Pancreas (tissue), 10 donors: ENCODE results near the gene PTPRM. TPM values are rescaled to one million over a fixed set of nuclear protein-coding genes. Genes with fewer than 3 reads are reported as not detected.

ENCODE experiments used
- ATAC-seq, 4 donors: fragments of 200-7000 bp; cut with Tn5 transposase; one replicate each; pipeline versions ENCODE4 v1.8.0 to v1.9.1; 2020; ENCODE audit warnings: mild to moderate bottlenecking in 4 of 4, moderate library complexity in 4 of 4
- DNase-seq, 6 donors: peaks; one replicate each; pipeline ENCODE4 v3.0.0-alpha.2; 2020
- FAIRE-seq: peaks from 2 replicates; lab custom pipeline; 2012; peaks lifted over from hg19 to GRCh38; lab: Jason Lieb, UNC
- H3K27ac ChIP-seq, 4 donors: fragments of 200-600 bp; sonication (generic); 1 replicate in 3 of 4; 2 replicates in 1 of 4; pipeline versions ENCODE4 v1.5.0 to v1.8.0; 2020
- H3K27me3 ChIP-seq, 4 donors: fragments of 200-600 bp; one replicate each; pipeline ENCODE4 v1.8.0; 2021
- H3K36me3 ChIP-seq, 3 donors: fragments of 200-600 bp; sonication (generic) in 1 of 3; one replicate each; pipeline versions ENCODE4 v1.5.0 to v1.8.0; 2020 to 2021
- H3K4me1 ChIP-seq, 3 donors: fragments of 200-600 bp; one replicate each; pipeline ENCODE4 v1.8.0; 2021
- H3K4me3 ChIP-seq, 4 donors: fragments of 200-600 bp; sonication (generic) in 2 of 4; one replicate each; pipeline versions ENCODE4 v1.5.0 to v1.8.0; 2020 to 2021
- H3K9me3 ChIP-seq, 4 donors: fragments of 200-600 bp; one replicate each; pipeline ENCODE4 v1.8.0; 2021
- CTCF ChIP-seq, 4 donors: fragments of 200-600 bp; sonication (generic) in 3 of 4; IDR thresholded peaks; one replicate each; pipeline versions ENCODE4 v1.5.0 to v1.8.0; 2021; ENCODE audit warnings: antibody characterized with exemption in 4 of 4
- WGBS, 2 donors: extraction: QIAGEN DNeasy Blood & Tissue Kit; methylation state at CpG; one replicate each; pipeline ENCODE4 v1.1.7; 2013; 5-methylcytosine and 5-hydroxymethylcytosine counted together
- intact Hi-C, 3 donors: fragments of 100-400 bp; cut with DNase I; formaldehyde crosslinking; loops; one replicate each; pipeline versions ENCODE4 v1.11.1 to v1.14.2; 2022
- polyA plus RNA-seq, 2 donors: library from polyadenylated mRNA; stranded (reverse); fragments of 200-250 nt; gene quantifications; one replicate each; pipeline ENCODE4 v1.2.3, GENCODE V29; 2013
- total RNA-seq, 6 donors: library from RNA; stranded (reverse); fragmentation: NEBNext Ultra II Directional in 4 of 6; extraction: Animal tissue kit (Norgen Biotek cat#: 25700) in 4 of 6; gene quantifications; one replicate each; pipeline versions ENCODE4 v1.2.1 to v1.2.4, GENCODE V29; 2021 to 2023
- donor health status: healthy with polysubstance abuse.
- donor health status: DM: no; HTN: no; CAD: no; lungs with moderate emphysema.
- donor health status: DM: no; HTN: no; CAD: no.
- donor health status: control.
- donor health status: control.
- donor health status: Bipolar disorder and iron deficiency.
- donor health status: DM: yes; HTN: yes; CAD: no.
- donor health status: DM: no; HTN: no; CAD: no.
- donor health status: DM: no; HTN: no; CAD: no.
- donor health status: DM: yes; HTN: yes; CAD: no.

Gene PTPRM
- total and polyA plus RNA-seq, 8 donors = 14.5 to 50.7 (median 19.7) TPM

GRCh38 chr18:8081267-8081666 lies 514.2 kb downstream of the PTPRM start:
- 35 to 45% methylated on average over 1 of the region's 1 CpG for WGBS, 2 donors

GRCh38 chr18:8081872-8082553 lies 514.9 kb downstream of the PTPRM start:
- H3K4me3 ChIP-seq = no peak overlapping the region
- H3K9me3 ChIP-seq = no peaks in the 10 kb centered on the region
- FAIRE-seq (no peak), DNase-seq (no peak), ATAC-seq (no peak)
- intact Hi-C loops = loop anchor here in 1 of 3 donors (10.0 kb wide), 1 partner anchor 303 kb away; no protein-coding TSS in a partner anchor
- 73% methylated on average over 3 of the region's 3 CpGs for WGBS, 2 donors
- H3K27me3 ChIP-seq = no peaks in the 10 kb centered on the region
- no peak overlapping the region for H3K27ac ChIP-seq
- no peaks in the 10 kb centered on the region for H3K36me3 ChIP-seq
- no peak for TF ChIP-seq CTCF (IDR thresholded peaks at IDR 0.05)
- no peaks in the 10 kb centered on the region for H3K4me1 ChIP-seq

More at GRCh38 chr18:8081267-8081666, 514.2 kb downstream of the PTPRM start:
- no peaks in the 10 kb centered on the region for H3K9me3 ChIP-seq
- no peaks in the 10 kb centered on the region for H3K36me3 ChIP-seq
- DNase-seq (no peak), ATAC-seq (no peak), FAIRE-seq (no peak)
- H3K4me3 ChIP-seq = no peak overlapping the region
- TF ChIP-seq CTCF (IDR thresholded peaks at IDR 0.05) = no peak
- intact Hi-C loops = loop anchor here in 1 of 3 donors (10.0 kb wide), 1 partner anchor 304 kb away; no protein-coding TSS in a partner anchor
- no peak overlapping the region for H3K27ac ChIP-seq
- no peaks in the 10 kb centered on the region for H3K4me1 ChIP-seq
- no peaks in the 10 kb centered on the region for H3K27me3 ChIP-seq

GRCh38 chr18:8084160-8084559 lies 517.0 kb downstream of the PTPRM start:
- no peak overlapping the region for H3K4me3 ChIP-seq
- 56 to 61% methylated on average over 7 of the region's 7 CpGs for WGBS, 2 donors
- TF ChIP-seq CTCF (IDR thresholded peaks at IDR 0.05) = peak in 2 of 4 donors; percentile 19 to 25
- H3K27me3 ChIP-seq = no peaks in the 10 kb centered on the region
- FAIRE-seq = no peak
- peak; percentile 55 to 88 (median 76) for ATAC-seq
- no peaks in the 10 kb centered on the region for H3K36me3 ChIP-seq
- peak in 2 of 6 donors; percentile 22 to 46 for DNase-seq
- H3K4me1 ChIP-seq = no peaks in the 10 kb centered on the region
- no peaks in the 10 kb centered on the region for H3K9me3 ChIP-seq
- intact Hi-C loops = loop anchor here in 1 of 3 donors (10.0 kb wide), 1 partner anchor 301 kb away; no protein-coding TSS in a partner anchor
- H3K27ac ChIP-seq = no peak overlapping the region

- intact Hi-C loops = loop anchor here in 1 of 3 donors (10.0 kb wide), 1 partner anchor 296 kb away; no protein-coding TSS in a partner anchor
- Histone ChIP-seq H3K4me3 (no peak overlapping the region), H3K4me1 (no peaks in the 10 kb centered on the region), H3K36me3 (no peaks in the 10 kb centered on the region), H3K9me3 (no peaks in the 10 kb centered on the region), H3K27me3 (no peaks in the 10 kb centered on the region), H3K27ac (no peak overlapping the region)
- ATAC-seq (no peak), DNase-seq (no peak), FAIRE-seq (no peak)
- 83 to 89% methylated on average over 3 of the region's 3 CpGs for WGBS, 2 donors
- no peak for TF ChIP-seq CTCF (IDR thresholded peaks at IDR 0.05)
Observed at GRCh38 chr18:8088626-8089025, 521.5 kb downstream of the PTPRM start.

GRCh38 chr18:8091035-8091434 lies 523.9 kb downstream of the PTPRM start:
- no peak for TF ChIP-seq CTCF (IDR thresholded peaks at IDR 0.05)
- H3K36me3 ChIP-seq = no peaks in the 10 kb centered on the region
- ATAC-seq (no peak), DNase-seq (no peak), FAIRE-seq (no peak)
- no peaks in the 10 kb centered on the region for H3K4me1 ChIP-seq
- H3K9me3 ChIP-seq = no peaks in the 10 kb centered on the region
- H3K27me3 ChIP-seq = no peaks in the 10 kb centered on the region
- intact Hi-C loops = no loop called here
- H3K27ac ChIP-seq = no peak overlapping the region
- WGBS, 2 donors = 93 to 98% methylated on average over 2 of the region's 2 CpGs
- no peak overlapping the region for H3K4me3 ChIP-seq
